Naive thymus-derived CD4-positive, alpha-beta T cell (primary cell): Measurements from ENCODE around the gene ALDH5A1. TPM values are rescaled to one million over a fixed set of nuclear protein-coding genes. Genes with fewer than 3 reads are reported as not detected.

Experiments
- ATAC-seq: fragments of 150-1000 bp; cut with Tn5 transposase; 2 replicates; pipeline ENCODE4 v1.10.0; 2021; ENCODE audit warnings: mild to moderate bottlenecking, moderate library complexity
- CTCF ChIA-PET: fragments of 350-600 bp; sonication (Branson Sonifier 250); formaldehyde crosslinking; loops from one replicate; lab custom pipeline; 2021; ENCODE audit warnings: antibody characterized with exemption; lab: Charles Lee
- POLR2A ChIA-PET: fragments of 350-600 bp; sonication (Branson Sonifier 250); formaldehyde crosslinking; loops from one replicate; lab custom pipeline; 2021; ENCODE audit warnings: antibody characterized with exemption, inconsistent platforms; lab: Charles Lee
- DNase-seq, 9 donors: peaks; one replicate each; pipeline versions ENCODE4 v3.0.0 to v3.0.0-alpha.2; 2020 to 2022; ENCODE audit warnings: mixed read lengths in 1 of 9
- H3K27ac ChIP-seq: one replicate; pipeline ENCODE4 v1.7.0; 2013; ENCODE audit warnings: mild to moderate bottlenecking, low read depth, low read length, moderate library complexity
- H3K27me3 ChIP-seq, 2 donors: one replicate each; pipeline ENCODE4 v1.7.0; 2013; ENCODE audit warnings: low read length in 2 of 2, mild to moderate bottlenecking in 2 of 2, moderate library complexity in 2 of 2; ENCODE audit not compliant: control insufficient read depth in 2 of 2, insufficient read depth in 2 of 2
- H3K36me3 ChIP-seq, 3 experiments: 1 replicate in 2 of 3; 2 replicates in 1 of 3; pipeline ENCODE4 v1.7.0; 2013; ENCODE audit warnings: low read length in 3 of 3, mild to moderate bottlenecking in 3 of 3, moderate library complexity in 1 of 3; ENCODE audit not compliant: insufficient read depth in 3 of 3, control insufficient read depth in 2 of 3
- H3K4me1 ChIP-seq, 2 donors: one replicate each; pipeline ENCODE4 v1.7.0; 2013; ENCODE audit warnings: low read length in 2 of 2, mild to moderate bottlenecking in 2 of 2, moderate library complexity in 1 of 2; ENCODE audit not compliant: control insufficient read depth in 2 of 2, insufficient read depth in 2 of 2
- H3K4me3 ChIP-seq: 2 replicates; pipeline ENCODE4 v1.7.0; 2013; ENCODE audit warnings: mild to moderate bottlenecking, low read length
- H3K9me3 ChIP-seq, 3 experiments: 1 replicate in 2 of 3; 2 replicates in 1 of 3; pipeline ENCODE4 v1.7.0; 2013; ENCODE audit warnings: low read length in 3 of 3; ENCODE audit not compliant: control insufficient read depth in 2 of 3
- H3K27ac Mint-ChIP-seq, 9 donors: one replicate each; pipeline ENCODE4 v1.8.0; 2020 to 2022; ENCODE audit warnings: mixed read lengths in 9 of 9, mild to moderate bottlenecking in 8 of 9, moderate library complexity in 5 of 9, inconsistent platforms in 2 of 9
- H3K27me3 Mint-ChIP-seq, 5 donors: one replicate each; pipeline ENCODE4 v1.8.0; 2021 to 2022; ENCODE audit warnings: mixed read lengths in 5 of 5, mild to moderate bottlenecking in 1 of 5
- H3K36me3 Mint-ChIP-seq, 5 donors: one replicate each; pipeline ENCODE4 v1.8.0; 2020 to 2022; ENCODE audit warnings: mixed read lengths in 5 of 5, mild to moderate bottlenecking in 3 of 5, inconsistent platforms in 1 of 5
- H3K4me1 Mint-ChIP-seq, 7 donors: one replicate each; pipeline ENCODE4 v1.8.0; 2020 to 2022; ENCODE audit warnings: mixed read lengths in 7 of 7, mild to moderate bottlenecking in 3 of 7, inconsistent platforms in 1 of 7
- H3K4me3 Mint-ChIP-seq, 10 donors: one replicate each; pipeline ENCODE4 v1.8.0; 2020 to 2022; ENCODE audit warnings: mild to moderate bottlenecking in 10 of 10, mixed read lengths in 10 of 10, moderate library complexity in 6 of 10, inconsistent platforms in 2 of 10
- H3K9me3 Mint-ChIP-seq, 11 donors: one replicate each; pipeline ENCODE4 v1.8.0; 2020 to 2022; ENCODE audit warnings: mixed read lengths in 11 of 11, mild to moderate bottlenecking in 4 of 11, inconsistent platforms in 1 of 11, moderate library complexity in 1 of 11
- intact Hi-C, 2 donors: fragments of 100-400 bp; cut with micrococcal nuclease; formaldehyde crosslinking; loops; one replicate each; pipeline ENCODE4 v1.15.1; 2023
- polyA plus RNA-seq, 2 donors: library from polyadenylated mRNA; unstranded; fragments of 300-500 nt; fragmentation: Illumina TruSeq; gene quantifications; one replicate each; pipeline ENCODE4 v1.2.3, GENCODE V29; 2021
- total RNA-seq, 6 experiments: library from RNA in 5 of 6; stranded (reverse) in 5 of 6; gene quantifications; 1 replicate in 5 of 6; 2 replicates in 1 of 6; pipeline ENCODE4 v1.2.3 and lab custom pipeline; 2021 to 2026

Gene ALDH5A1
- total and polyA plus RNA-seq, 7 experiments from 2014 or later: 5.7 to 20.6 (median 12.3) TPM

DNA sequence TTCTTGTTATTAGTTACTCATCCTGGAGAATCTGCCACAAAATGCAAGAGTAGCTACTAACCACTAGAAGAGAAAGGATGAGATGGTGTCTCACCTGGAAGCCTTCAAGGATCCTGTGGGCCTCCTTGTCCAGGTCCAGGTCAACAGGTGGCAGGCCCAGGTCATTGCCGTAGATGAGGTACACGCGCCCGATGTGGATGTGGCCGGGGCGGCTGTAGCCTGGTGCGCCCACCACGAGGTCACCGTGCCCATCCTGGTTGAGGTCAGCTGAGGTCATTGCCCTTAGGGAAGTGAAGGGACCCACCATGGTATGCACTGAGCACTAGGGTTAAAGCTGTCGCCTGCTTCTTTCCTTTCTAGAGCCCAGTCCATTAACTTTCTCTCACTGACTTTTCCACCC is 40.8 kb upstream of the ALDH5A1 start:
- intact Hi-C loops: no loop called here
- Mint-ChIP-seq H3K27me3 (no peaks in the 10 kb centered on the region), H3K9me3 (no peaks in the 10 kb centered on the region), H3K27ac (no peak overlapping the region), H3K4me1 (peaks cover 0 to 3% (median 0%) of the 10 kb centered on the region in 7 donors), H3K4me3 (no peak overlapping the region), H3K36me3 (peaks cover 0 to 3% (median 0%) of the 10 kb centered on the region in 5 donors)
- ATAC-seq (no peak), DNase-seq (no peak)
- Histone ChIP-seq H3K27me3 (no peaks in the 10 kb centered on the region), H3K27ac (no peak overlapping the region), H3K4me3 (no peak overlapping the region), H3K36me3 (no peaks in the 10 kb centered on the region), H3K9me3 (no peaks in the 10 kb centered on the region), H3K4me1 (no peaks in the 10 kb centered on the region)
- CTCF ChIA-PET: no interaction called here
- POLR2A ChIA-PET: no interaction called here

DNA sequence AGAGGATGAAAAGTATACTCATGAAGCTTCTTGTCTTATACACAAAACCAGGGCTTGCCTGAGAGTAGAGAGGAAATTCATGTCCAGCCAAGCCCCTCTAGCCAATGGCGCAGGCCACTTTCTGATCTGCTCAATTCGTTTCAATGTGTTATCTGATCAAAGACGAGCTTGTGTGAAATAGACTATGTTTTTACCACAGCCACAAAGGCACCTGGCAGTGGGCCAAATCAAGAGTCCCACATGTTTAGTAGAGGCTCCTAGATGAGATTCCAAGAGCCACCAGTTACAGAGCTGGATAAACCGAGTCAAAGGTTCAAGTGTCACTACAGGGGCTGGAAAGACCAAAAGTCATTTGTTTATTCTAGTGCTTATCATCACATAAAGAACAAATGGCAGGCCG is 40.3 kb upstream of the ALDH5A1 start:
- H3K4me3 ChIP-seq: no peak overlapping the region
- CTCF ChIA-PET: no interaction called here
- DNase-seq (no peak), ATAC-seq (no peak)
- H3K36me3 ChIP-seq: no peaks in the 10 kb centered on the region
- Mint-ChIP-seq H3K27me3 (no peaks in the 10 kb centered on the region), H3K27ac (no peak overlapping the region), H3K4me3 (no peak overlapping the region), H3K36me3 (peaks cover 0 to 5% (median 0%) of the 10 kb centered on the region in 5 donors), H3K9me3 (no peaks in the 10 kb centered on the region), H3K4me1 (peaks cover 0 to 3% (median 0%) of the 10 kb centered on the region in 7 donors)
- no peaks in the 10 kb centered on the region for H3K27me3 ChIP-seq
- no peaks in the 10 kb centered on the region for H3K4me1 ChIP-seq
- intact Hi-C loops: no loop called here
- H3K9me3 ChIP-seq: no peaks in the 10 kb centered on the region
- no peak overlapping the region for H3K27ac ChIP-seq
- POLR2A ChIA-PET: no interaction called here

DNA sequence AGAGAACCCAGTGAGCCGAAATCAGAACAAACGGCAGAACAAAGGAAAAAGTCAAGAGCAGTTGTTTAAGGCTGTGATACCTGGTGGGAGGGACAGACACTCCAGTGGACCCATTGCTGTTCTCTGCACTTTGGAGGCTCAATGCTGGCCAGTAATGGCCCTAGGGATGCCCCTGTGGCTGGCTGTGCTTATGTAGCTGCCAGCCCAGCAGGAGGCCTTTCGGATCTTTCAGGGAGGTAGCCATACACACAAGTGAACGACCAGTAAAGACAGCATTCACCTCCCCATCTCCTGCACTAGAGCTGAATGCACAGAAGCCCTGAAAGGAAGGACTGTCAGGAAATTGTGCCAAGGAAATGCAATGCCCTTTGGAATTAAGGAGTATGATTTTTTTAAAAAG is 39.7 kb upstream of the ALDH5A1 start:
- intact Hi-C loops: no loop called here
- Histone ChIP-seq H3K9me3 (no peaks in the 10 kb centered on the region), H3K4me3 (no peak overlapping the region), H3K4me1 (no peaks in the 10 kb centered on the region), H3K36me3 (no peaks in the 10 kb centered on the region), H3K27me3 (no peaks in the 10 kb centered on the region), H3K27ac (no peak overlapping the region)
- Mint-ChIP-seq H3K36me3 (peaks cover 0 to 7% (median 0%) of the 10 kb centered on the region in 5 donors), H3K27ac (no peak overlapping the region), H3K4me3 (no peak overlapping the region), H3K9me3 (no peaks in the 10 kb centered on the region), H3K27me3 (no peaks in the 10 kb centered on the region), H3K4me1 (peaks cover 0 to 3% (median 0%) of the 10 kb centered on the region in 7 donors)
- ATAC-seq: no peak
- DNase-seq: no peak
- CTCF ChIA-PET: no interaction called here
- POLR2A ChIA-PET: no interaction called here

DNA sequence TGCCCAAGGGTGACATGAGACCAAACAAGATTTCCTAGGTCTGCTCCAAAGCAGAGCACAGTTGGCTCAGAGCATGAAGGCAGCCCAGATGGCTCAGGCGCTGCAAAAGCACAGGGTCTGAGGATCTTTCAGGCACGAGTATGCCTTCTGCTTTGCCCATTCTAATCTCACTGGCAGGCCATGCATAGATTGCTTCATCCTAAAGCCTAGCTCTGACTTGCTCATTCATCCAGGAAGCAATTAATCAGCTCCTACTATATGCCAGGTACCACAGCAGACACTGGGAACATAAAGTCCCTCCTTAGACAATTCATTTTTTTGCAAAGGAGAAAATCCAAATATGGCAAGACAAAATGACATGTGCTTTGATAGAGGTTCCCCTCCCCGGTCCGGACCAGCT is 36.6 kb upstream of the ALDH5A1 start:
- H3K4me1 Mint-ChIP-seq: no peaks in the 10 kb centered on the region
- no peaks in the 10 kb centered on the region for H3K27me3 ChIP-seq
- H3K36me3 ChIP-seq: no peaks in the 10 kb centered on the region
- intact Hi-C loops: no loop called here
- POLR2A ChIA-PET: no interaction called here
- DNase-seq (no peak), ATAC-seq (no peak)
- H3K9me3 Mint-ChIP-seq: no peaks in the 10 kb centered on the region
- peaks cover 0 to 7% (median 0%) of the 10 kb centered on the region in 5 donors for H3K36me3 Mint-ChIP-seq
- CTCF ChIA-PET: interaction anchor here (0.5 kb wide), 1 partner anchor 17 kb away, joined by 3 read pairs; no protein-coding TSS in a partner anchor
- no peaks in the 10 kb centered on the region for H3K4me1 ChIP-seq
- no peak overlapping the region for H3K4me3 ChIP-seq
- H3K27ac Mint-ChIP-seq: no peak overlapping the region
- H3K9me3 ChIP-seq: no peaks in the 10 kb centered on the region
- no peak overlapping the region for H3K4me3 Mint-ChIP-seq
- no peak overlapping the region for H3K27ac ChIP-seq
- H3K27me3 Mint-ChIP-seq: peaks cover 0 to under 1% (median 0%) of the 10 kb centered on the region in 5 donors

DNA sequence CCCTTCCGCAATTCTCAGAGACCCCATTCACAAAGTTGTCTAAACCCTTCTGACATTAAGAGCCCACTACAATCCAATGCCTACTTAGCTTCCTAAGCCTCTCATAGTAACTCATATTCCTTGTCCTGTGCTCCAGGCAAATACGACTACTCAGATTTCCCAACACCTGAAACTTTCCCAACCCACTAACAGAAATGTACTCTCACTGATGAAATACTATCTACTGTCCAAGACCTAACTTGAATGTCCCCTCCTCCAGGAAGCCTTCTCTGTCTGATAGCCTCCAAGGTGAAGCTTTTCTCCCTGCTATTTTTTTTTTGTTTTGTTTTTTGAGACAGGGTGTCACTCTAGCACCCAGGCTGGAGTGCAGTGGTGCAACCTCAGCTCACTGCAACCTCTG is 35.8 kb upstream of the ALDH5A1 start:
- no peaks in the 10 kb centered on the region for H3K4me1 ChIP-seq
- no peak overlapping the region for H3K27ac Mint-ChIP-seq
- H3K27ac ChIP-seq: no peak overlapping the region
- no peaks in the 10 kb centered on the region for H3K4me1 Mint-ChIP-seq
- peaks cover 0 to 8% (median 0%) of the 10 kb centered on the region in 5 donors for H3K27me3 Mint-ChIP-seq
- H3K36me3 ChIP-seq: no peaks in the 10 kb centered on the region
- ATAC-seq: no peak
- no peak overlapping the region for H3K4me3 ChIP-seq
- no peak for DNase-seq
- ChIA-PET CTCF (no interaction called here), POLR2A (no interaction called here)
- H3K27me3 ChIP-seq: no peaks in the 10 kb centered on the region
- H3K9me3 Mint-ChIP-seq: no peaks in the 10 kb centered on the region
- H3K9me3 ChIP-seq: no peaks in the 10 kb centered on the region
- H3K4me3 Mint-ChIP-seq: no peak overlapping the region
- H3K36me3 Mint-ChIP-seq: peaks cover 0 to 7% (median 0%) of the 10 kb centered on the region in 5 donors
- intact Hi-C loops: no loop called here

DNA sequence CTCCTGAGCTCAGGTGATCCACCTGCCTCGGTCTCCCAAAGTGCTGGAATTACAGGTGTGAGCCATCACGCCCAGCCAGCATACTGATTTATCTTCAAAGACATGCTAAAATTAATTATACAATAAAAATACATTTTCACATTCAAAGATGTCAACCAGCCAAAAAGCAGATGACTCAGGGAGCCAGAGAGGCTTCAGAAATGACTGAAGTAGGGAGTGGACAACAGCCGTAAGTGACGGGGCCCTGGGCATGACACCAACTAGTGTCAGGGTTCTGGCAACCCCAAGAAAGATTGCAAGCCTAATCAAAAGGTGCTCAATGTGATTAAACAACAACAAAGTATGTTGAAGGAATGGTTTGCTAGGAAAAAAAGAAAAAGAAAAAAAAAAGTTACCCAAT is 33.8 kb upstream of the ALDH5A1 start:
- Histone ChIP-seq H3K4me3 (no peak overlapping the region), H3K27me3 (no peaks in the 10 kb centered on the region), H3K9me3 (no peaks in the 10 kb centered on the region), H3K27ac (no peak overlapping the region), H3K4me1 (no peaks in the 10 kb centered on the region), H3K36me3 (no peaks in the 10 kb centered on the region)
- ChIA-PET POLR2A (interaction anchor here (0.7 kb wide), 1 partner anchor 863 kb away, joined by 3 read pairs; no protein-coding TSS in a partner anchor), CTCF (no interaction called here)
- Mint-ChIP-seq H3K27ac (no peak overlapping the region), H3K27me3 (peaks cover 0 to 8% (median 0%) of the 10 kb centered on the region in 5 donors), H3K4me1 (no peaks in the 10 kb centered on the region), H3K4me3 (no peak overlapping the region), H3K36me3 (peaks cover 0 to 7% (median 0%) of the 10 kb centered on the region in 5 donors), H3K9me3 (no peaks in the 10 kb centered on the region)
- ATAC-seq (no peak), DNase-seq (no peak)
- intact Hi-C loops: no loop called here

DNA sequence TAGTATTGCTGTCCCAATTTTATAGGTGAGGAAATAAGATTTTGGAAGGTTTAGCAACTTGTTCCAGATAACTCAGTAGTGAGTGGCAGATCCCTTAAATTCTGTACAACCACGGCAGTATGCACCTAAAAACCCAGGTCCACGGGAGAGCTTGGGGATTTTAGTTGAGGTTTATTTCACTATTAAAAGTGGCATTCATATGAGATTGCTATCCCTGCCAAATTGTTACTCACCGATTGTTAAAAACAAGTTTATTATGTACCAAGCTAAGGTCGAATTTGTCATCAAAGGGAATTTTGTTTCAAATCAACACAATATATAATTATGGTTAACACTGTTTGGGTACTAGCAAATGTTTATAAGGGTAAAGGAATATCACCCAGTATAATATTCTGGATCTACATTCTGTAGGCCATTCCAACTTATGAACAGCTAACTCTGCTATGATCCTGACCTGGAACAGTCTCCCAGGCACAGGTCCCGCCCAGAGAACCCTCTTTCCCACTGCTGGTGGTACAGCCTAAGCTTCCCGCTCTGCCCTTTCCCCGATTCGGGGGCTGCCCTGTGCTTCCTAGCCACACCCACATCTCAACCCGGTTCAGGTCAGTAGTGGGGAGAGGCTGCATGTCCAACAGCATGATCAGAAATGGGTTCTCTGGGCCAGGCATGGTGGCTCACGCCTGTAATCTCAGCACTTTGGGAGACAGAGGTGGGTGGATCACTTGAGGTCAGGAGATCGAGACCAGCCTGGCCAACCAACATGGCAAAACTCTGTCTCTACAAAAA is 30.3 kb upstream of the ALDH5A1 start:
- Histone ChIP-seq H3K27ac (no peak overlapping the region), H3K9me3 (no peaks in the 10 kb centered on the region), H3K4me1 (no peaks in the 10 kb centered on the region), H3K27me3 (no peaks in the 10 kb centered on the region), H3K4me3 (no peak overlapping the region), H3K36me3 (no peaks in the 10 kb centered on the region)
- ATAC-seq: no peak
- DNase-seq: no peak
- no peaks in the 10 kb centered on the region for H3K4me1 Mint-ChIP-seq
- ChIA-PET POLR2A (no interaction called here), CTCF (no interaction called here)
- H3K27ac Mint-ChIP-seq: no peak overlapping the region
- no peak overlapping the region for H3K4me3 Mint-ChIP-seq
- H3K36me3 Mint-ChIP-seq: peaks cover 0 to 7% (median 0%) of the 10 kb centered on the region in 5 donors
- intact Hi-C loops: no loop called here
- peaks cover 0 to 8% (median 0%) of the 10 kb centered on the region in 5 donors for H3K27me3 Mint-ChIP-seq
- H3K9me3 Mint-ChIP-seq: no peaks in the 10 kb centered on the region
